Right forelimb (tissue), 1 donor: ENCODE data around the gene LFNG.

Experiments
- DNase-seq: peaks from one replicate; pipeline ENCODE4 v3.0.0-alpha.2; 2018

Gene LFNG

DNA sequence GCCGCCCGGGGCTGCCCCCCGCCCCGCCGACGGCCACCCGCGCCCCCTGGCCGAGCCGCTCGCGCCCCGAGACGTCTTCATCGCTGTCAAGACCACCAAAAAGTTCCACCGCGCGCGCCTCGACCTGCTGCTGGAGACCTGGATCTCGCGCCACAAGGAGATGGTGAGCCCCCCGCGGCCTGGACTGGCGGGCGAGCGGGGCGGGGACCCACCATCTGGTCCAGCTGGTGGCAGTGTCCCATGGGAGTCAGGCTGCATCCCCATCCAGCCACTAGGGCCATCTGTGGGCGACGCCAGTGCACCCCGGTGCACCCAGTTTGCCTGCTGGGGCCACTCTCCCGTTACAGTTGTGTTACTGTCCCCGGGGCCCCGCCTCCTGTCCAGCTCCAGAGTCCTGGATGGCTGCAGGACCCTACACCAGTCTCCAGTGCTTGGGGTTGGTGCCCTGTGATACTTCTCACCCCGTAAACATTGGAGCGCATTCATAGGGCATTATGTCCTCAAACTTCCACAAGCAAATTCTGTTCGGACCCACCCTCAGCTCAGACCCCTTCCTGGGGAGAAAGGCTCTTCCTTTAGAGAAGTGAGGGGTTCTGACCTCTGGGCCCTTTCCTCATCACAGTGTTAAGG lies 672 bp downstream of the LFNG start:
- no peak for DNase-seq

DNA sequence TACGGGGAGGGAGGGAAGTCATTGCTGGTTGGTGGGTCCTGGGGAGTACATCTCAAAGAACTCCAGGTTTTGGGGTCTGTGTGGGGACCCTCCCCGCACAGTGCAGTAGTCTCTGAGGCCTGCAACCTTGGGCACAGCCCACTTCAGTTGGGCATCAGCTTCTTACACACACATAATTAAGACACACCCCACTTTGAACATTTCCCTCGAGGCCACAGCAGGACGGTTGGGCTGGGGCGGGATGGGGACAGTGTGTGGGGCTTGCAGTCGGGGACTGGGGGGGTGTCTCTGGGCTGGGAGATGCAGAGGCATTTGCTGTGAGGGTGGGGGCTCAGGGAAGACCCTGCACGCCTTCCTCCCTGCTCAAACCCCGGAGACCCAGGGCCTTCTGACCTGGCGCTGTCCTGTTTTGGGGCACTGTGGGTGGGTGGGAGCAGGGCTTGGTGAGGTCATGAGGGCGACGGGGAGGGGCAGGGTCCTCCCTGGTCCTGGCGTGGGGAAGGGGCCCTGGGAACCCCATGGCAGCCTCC lies 1.3 kb downstream of the LFNG start:
- DNase-seq, result no peak

DNA sequence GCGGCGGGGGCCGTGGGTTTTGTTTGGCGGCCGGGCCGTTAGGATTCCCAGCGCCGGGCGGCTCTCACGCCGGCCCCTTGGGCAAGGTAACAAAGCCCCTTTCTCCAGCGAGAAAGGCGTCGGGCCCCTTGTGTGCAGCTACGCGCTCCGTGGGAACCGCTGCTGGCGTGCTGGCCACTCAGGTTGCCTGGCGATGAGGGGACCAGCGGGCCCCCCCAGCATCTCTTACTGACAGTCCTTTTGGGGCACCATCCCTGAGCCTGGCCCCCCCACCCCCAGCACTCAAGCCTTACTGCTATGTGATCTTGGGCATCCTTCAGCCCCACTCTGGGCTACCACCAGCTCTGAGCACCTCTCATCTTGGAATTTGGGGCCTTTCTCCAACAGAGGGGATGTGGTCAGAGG lies 1.8 kb downstream of the LFNG start:
- DNase-seq, result no peak

DNA sequence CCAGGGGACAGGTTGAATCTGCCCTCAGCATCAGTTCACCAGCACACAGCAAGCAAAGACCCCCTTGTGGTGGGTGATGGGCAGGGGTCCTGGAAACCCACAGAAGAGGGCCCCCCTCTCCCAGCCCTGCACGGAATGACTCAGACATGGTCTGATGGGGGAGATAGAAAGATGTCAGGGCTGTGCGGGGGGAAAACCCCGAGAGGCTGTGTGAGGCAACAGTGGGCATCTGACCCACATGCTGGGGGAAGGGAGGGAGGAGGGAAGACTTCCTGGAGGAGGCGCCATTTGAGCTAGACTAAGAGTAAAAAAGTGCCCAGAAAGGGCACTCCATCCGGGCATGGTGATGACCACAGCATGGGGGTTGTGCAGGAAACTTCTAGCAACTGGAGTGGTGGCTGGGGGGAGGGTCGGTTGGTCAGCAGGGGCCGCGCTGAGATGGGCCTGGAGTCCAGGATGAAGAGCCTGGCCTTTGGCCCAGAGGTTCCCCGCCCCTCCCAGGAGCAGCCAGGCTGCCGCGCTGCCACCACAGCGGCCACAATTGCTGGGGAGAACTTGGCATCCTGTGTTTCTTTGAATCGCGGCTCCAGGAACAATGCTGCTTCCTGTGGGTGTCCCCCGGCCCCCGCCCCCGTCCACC lies 2.5 kb downstream of the LFNG start:
- DNase-seq, result no peak

DNA sequence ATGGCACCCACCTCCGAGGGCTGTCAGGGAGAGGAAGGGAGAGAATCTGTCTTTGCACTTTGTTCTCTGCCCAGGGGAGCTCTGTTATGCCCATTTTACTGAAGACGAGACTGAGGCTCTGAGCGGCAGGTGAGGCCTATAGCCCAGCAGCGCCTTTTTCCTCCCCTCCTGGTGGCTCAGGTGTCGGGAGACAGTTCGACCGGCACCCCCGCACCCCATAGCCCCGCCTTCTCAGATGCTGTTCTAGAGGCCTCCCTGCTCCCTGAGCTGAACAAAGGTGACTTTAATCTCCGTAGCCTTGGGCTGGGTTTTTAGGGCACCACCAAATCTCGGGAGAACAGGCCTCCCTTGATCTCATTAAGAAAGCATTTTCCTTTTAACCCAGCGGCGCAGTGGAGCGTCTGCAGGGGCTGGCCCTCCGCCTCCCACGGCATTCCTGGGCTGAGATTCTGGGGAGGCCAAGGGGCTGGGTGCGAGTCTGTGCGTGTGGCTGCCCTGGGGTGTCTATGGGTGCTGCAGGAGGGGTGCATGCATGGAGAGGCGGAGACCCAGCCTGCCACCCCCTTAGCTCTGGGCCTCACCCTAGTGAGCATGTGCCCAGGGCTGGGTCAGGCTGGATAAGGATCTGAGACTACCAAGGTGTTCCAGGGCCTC lies 3.3 kb downstream of the LFNG start:
- DNase-seq, result no peak

DNA sequence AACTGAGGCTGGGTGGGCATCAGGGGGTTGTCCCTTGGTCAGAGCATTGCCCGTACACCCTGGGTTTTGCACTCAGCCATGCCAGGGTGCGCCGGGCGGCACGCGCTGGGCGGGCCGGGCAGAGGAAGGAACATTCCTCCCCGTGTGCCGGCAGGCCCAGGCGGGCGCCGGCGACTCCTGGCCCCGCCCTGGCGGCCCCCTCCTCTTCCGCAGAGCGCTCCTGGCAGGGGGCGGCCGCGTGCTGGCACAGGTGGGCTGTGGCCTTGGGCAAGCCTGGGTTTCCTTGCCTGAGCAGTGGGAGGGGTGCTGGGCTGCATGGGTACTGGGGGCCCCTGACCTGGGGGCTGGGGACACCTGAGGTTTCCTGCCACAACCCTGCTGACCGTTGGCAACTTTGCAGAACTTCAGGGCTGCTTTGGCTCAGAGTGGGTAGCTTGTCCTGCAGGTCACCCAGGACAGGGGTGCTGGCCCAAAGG lies 3.9 kb downstream of the LFNG start:
- no peak for DNase-seq

DNA sequence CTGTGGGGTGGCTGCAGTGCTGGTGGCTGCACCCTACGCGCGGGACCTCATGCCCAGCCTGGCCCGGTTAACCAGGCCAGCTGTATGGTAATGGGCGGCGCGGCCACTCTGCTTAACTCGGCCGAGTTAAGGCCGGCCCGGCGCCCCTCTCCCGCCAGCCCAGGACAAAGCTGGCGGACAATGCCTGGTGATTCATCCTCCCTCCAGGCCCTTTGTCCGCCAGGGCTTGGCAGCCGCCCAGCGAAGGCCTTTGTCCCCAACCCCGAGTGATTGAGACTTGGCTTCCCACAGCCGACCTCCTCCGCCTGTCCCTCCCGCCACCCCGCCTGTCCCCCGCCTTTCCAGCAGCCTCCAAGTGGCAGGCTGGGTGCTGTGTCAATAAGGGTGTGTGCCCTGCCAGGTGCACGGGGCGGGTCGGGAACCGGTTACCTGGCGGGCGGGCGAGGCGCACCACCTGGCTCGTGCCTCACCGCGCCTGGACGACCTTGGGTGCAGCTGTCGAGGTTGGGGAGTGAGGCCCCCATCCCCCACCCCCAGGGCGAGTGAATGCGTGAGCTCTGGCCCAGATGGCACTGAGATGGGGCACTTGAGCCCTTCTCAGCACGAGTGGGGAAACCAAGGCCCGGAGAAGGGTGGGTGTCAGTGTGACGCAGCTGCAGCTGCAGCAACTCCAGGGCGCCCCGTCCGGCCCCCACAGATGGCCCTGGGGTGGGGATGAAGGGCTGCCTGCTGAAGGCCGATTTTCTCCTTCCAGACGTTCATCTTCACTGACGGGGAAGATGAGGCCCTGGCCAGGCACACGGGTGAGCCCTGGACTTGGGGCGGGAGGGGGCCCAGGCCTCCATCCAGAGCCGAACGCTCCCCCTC lies 4.6 kb downstream of the LFNG start:
- no peak for DNase-seq

DNA sequence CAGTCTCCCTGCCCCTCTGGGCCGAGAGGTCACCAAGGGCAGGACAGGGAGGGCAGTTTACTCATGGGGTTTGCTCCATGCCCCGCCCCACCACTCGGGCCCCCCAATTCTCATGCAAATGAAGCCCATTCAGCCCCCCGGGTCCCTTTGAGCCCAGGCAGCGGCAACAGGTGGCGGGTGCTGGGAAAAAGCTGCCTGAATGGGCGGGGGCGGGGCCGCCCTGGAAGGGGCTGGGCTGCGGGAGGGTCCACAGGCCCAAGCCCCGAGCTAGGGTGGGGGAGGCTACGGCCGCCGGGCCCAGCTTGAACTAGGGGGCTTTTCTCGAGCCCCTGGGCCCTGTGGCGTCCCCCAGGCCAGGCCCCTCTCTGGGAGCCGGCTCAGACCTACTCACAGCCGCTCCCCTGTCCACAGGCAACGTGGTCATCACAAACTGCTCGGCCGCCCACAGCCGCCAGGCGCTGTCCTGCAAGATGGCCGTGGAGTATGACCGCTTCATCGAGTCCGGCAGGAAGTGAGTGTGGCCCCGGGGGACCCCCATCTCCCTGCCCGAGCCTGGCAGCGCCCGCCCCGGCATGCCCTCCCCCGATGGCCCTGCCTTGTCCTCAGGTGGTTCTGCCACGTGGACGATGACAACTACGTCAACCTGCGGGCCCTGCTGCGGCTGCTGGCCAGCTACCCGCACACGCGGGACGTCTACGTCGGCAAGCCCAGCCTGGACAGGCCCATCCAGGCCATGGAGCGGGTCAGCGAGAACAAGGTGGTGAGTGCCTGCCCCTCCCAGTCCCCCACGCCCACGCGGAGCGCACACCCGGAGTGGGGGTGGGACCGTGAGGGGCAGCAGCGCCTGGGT lies 5.5 kb downstream of the LFNG start:
- DNase-seq, result no peak

DNA sequence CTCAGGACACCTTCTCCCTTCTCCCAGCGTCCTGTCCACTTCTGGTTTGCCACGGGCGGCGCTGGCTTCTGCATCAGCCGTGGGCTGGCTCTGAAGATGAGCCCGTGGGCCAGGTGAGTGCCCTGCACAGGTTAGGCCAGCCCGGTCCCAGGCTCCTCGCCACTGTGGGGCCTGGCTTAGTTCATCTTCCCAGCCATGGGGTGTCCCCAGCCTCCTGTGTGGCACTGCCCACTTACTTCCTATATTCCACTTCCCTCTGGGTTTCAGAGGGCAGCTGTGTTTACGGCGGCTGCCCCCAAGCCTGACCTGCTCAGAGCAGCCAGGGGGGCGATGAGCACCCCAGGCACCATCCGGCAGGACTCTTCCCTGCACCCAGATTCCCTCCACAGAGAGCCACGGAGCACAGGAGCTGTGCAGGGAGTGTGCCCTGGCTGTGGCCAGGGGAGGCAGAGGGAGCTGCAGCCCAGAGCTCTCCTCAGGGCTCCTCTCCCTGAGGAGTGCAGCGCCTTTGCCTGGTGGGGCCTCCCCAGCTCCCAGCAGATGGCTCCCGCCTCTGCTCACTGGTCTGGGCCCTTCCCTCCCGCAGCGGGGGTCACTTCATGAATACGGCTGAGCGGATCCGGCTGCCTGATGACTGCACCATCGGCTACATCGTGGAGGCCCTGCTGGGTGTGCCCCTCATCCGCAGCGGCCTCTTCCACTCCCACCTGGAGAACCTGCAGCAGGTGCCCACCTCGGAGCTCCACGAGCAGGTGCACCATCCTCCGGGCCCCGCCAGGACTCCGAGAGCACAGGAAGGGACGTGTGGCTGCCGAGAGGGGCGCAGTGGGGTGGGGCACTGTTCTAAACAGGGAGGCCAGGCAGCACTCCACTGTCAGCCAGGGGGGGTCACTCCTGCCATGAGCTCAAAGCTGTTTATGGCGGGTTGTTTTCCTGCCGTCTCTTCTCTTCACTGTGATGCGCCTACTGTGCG lies 6.4 kb downstream of the LFNG start:
- DNase-seq, result no peak

DNA sequence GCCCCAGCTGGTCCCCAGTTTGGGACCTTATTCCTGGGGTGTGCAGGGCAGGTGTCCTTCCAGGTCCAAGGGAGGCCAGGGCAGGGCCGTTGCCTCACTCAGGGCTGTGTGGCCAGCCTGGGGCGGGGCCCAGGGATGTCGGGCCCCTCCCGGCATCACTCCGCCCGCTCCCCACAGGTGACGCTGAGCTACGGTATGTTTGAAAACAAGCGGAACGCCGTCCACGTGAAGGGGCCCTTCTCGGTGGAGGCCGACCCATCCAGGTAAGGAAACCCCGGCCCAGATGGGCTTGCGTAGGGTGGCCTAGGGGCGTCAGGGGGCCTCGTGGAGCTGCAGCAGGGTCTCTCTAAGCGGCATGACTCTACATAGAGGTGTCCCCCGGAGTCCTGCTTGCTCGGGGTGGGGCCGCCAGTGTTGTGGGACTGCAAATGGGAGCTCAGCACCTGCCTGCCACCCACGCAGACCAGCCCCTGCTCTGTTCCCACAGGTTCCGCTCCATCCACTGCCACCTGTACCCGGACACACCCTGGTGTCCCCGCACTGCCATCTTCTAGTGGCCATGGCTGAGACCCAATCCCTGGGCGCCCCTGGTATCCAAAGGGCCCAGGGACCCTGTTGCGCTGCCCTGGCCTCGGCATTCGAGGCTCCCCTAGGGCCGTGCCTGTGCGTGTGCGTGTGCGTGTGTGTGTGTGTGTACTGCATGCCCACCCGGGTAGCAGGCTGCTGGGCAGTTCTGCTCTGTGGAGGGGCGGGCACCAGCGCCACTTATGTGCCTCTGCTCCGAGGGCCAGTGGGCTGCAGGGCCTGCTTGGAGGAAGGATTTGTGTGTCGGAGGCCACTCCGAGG lies 7.3 kb downstream of the LFNG start:
- DNase-seq, result no peak

DNA sequence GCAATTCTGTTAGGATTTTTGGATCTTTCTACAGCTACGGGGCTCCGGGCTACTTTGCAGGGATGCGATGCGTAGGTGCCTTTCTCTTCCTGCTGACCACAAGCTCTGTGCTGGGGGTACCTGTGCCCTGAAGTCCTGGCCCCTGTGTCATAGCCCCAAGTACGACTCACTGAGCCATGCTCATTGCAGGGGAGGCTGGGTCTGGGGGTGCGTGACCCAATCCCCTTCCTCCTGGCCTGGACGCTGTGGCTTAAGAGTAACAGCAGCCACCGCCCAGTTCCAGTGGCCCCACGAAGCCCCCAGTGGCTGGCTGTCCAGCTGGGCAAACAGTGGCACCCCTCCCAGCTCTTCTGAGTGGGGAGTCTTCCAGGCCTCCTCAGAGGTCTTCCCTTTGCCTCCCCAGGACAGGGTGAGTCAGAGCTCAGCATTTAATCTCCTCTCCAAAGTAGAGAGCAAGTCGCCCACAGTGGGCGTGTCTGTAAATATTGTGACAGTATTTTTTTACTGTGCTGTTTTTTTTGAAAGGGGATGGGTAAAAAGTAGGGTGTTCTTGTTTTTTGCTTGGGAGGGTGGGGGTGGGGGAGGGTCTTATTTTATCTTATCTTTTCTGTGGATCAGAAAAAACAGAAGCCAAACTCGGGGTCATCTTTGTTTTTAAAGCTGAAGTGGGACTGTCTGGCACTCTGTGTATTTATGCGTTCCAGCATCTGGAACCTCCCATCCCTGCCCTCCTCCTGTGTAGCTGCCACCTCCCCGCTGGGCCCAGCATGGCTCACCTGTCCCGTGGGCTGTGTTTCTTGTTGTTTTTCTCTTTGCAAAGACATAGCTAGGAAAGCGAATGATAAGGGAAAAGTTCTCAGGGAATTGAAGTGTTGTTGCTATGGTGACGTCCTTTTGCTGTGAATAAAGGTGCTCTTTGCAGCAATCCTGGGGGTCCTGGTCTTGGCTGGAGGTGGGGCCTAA lies 8.2 kb downstream of the LFNG start:
- DNase-seq, result no peak

DNA sequence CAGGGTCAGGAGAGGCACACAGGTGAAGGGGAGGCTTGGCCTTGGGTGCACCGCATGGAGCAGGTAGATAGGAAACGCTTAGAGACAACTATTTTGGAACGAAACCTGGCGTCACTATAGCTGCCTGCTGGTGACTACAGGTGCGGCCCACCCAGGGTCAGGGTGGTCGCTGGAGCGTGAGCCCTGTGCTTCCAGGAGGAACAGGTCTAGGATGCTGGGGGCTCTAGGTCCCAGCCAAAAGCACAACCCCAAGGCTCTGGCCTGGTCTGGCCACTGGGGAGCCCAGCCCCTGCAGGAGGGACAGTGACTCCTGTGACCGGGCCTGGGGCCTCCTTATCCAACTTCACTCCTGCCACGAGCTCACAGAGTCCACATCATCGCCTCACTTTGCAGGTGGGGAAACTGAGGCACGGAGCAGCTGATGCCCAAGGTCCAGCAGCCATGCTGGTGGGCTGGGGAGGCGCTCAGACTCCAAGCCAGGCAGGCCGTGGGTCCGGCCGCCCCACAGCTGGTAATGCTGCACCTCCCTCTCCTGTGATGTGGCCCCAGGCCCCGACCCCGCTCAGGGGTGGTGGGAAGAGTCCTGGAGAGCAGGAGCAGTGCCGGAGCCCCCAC lies 9.0 kb downstream of the LFNG start:
- DNase-seq, result no peak

DNA sequence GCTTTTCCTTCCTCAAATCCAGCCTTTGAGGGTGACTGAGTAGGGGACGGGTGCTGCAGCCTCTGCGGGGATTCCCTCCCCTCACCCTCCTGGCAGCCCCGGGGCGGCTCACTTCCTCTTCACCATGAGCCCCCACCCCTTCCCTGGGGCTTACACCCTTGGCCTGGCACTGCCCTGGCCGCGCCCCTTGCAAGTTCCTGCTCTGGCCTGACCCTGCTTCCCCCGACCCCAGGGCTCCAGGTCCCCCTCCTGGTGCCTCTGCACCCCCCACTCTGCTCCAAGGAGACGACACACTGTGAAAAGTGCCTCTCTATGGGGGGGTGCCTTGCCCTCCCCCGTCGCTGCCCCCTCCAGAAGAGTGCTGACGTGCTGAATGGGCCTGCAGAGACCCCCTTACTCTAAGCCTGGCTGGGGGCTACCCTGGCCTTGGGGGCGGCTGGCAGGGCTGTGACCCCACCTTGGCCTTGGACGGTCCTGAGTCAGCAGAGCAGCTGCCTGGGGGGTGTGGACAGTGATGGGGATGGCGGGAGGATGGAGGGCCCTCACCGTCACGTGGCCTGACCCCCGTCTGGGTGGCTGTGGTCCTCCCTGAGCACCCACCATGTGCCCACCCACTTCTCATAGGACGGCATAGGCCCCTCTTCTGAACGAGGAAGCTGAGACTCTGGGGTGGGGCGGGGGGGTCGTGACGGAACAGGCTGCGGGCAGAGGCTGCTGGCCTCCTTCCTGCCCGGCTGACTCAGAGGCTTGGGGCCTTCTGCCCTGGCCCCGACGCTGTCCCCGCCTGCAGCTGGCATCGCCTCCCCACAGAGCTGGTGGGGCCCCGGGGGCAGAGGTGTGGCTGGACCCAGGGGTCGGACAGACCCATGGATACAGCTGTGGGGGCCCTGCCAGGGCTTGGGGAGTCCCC lies 9.8 kb downstream of the LFNG start:
- peak; percentile 52 for DNase-seq

DNA sequence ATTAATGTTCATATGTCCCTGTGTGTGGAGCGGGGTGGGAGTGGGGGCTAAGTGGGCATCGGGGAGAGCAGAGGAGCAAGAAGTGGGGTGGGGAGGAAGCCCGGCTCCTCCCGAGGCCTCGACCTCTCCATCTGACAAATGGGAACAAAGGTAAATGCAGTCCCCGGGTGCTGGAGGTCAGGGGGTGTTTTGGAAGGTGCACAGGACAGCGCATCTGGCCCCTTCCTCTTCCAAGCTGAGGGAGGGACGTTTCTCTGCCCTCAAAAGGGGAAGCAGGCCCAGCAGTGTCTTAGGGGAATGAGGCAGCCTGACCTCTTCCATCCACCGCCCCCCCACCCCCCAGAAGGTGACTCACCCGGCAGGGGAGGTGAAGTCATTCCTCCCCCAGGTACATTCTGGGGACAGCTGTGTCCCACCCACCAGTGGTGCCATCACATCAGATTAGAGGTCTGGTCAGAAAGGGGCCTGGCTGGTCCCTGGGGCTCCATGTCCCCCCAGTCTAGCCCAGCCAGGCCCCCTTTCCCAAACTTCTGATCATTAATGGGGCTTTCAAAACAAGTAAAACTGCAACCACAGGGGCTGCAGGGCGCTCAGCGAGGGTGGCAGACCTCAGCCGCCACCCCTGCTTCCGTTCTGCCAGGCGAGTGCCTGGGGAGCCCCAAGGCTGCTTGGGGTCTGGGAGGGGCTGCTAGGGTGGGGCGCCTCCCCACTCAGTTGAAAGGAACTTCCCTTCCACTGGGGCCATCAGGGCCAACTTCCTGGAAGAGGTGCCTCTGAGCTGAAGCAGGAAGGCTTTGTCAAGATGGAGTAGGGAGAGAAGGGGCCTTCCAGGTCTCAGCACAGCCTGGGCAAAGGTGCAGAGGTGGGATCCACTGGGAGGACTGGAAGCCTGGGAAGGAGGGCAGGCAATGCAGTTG lies 10.8 kb downstream of the LFNG start:
- peak; percentile 50 for DNase-seq

DNA sequence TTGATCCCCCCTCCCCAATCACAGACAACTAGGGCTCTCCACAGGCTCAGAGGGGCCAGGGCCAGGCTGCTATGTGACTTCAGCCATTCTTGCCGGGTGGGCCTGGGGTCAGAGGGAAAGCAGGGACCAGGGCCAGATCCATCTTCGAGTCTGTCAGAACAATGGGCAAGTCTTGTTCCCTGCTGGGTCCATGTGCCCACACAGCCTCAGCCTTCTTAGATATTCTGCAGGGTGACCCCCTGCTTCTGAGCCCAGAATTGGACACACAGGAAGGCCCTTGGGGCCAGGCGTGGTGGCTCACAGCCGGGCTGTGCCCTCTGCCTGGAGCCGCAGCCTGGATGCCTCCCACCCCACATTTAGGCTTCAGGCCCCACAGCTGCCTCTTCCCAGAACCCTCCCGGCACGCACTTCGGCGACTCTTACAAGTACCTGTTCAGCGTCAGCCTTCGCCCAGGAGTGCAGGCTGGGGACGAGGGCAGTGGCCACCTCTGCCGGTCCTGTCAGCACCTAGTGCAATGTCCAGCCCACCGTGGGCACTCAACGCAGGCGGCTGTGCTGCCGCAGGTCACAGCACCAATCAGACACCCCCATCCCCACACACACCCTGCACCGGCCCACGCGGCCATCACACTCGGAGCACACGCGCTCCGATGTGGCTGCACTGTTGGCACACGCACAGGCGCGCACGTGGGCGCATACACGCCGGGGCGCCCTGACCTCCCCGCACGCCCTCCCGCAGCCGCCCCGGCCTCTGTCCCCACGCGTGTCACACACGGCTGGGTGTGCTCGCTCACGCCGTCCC lies 11.6 kb downstream of the LFNG start:
- peak; percentile 47 for DNase-seq
